Activated CD4-positive, alpha-beta T cell treated with anti-CD3 and anti-CD28 coated beads for 48 hours (primary cell): Measurements from ENCODE around the gene STAT4.
A peak's percentile ranks its signal among the peaks of the same experiment; 100 is the strongest.

Source experiments
- DNase-seq: peaks from one replicate; pipeline ENCODE4 v3.0.0-alpha.2; 2020

Gene STAT4

DNA sequence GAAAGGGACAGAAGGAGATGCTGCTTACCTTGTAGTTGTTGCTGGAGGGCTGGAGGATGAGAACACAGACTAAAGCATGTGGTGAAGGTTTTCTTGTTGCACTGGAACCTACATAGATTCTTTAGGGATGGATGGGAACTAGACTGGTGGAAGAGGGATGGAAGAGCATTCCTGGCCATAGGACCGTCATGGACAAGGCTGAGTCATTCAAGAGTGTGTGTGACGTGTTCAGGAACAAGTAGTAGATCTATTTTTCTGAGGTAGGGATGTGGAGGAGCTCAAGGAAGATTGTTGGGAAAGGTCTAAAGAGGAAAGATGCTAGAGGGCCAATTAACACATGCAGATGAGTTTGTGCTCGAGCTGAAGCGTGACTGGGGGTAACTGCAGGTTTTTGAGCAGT lies 6.6 kb downstream of the STAT4 start:
- no peak for DNase-seq

DNA sequence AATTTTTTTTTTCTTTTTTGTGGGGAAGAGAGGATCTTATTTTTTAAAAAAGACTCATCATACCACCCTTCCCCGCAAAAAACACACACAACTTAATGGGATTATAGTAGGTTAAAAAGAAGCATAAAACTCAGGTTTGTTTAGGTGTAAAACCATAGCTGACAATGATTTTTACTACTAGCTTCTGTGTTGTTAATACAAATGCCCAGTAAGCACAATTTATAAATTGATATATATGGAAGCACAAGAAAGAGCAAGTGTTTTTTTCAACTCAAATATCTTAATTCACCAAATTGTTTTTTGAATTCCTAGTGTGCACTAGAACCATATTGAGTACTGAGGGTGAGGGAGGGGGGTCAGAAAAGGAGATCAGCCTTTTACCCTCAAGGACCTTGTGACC lies 7.0 kb downstream of the STAT4 start:
- no peak for DNase-seq

DNA sequence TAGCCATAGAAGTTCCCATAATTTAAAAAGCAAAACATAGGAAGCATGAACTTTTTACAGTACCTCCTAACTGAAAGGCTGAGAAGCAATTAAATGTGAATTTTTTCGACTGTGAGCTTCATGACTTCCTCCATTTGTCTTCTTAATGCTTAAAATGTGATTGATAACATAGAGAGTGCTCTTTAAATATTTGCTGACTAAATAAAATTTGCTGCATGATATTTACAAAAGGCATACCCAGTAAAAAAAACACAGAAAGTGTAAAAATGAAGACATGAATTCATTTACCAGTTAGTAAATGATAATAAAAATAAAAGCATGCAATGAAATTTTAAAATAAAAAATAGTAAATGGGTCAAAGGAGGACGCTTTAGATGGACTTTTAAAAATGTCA lies 21.9 kb downstream of the STAT4 start:
- no peak for DNase-seq

DNA sequence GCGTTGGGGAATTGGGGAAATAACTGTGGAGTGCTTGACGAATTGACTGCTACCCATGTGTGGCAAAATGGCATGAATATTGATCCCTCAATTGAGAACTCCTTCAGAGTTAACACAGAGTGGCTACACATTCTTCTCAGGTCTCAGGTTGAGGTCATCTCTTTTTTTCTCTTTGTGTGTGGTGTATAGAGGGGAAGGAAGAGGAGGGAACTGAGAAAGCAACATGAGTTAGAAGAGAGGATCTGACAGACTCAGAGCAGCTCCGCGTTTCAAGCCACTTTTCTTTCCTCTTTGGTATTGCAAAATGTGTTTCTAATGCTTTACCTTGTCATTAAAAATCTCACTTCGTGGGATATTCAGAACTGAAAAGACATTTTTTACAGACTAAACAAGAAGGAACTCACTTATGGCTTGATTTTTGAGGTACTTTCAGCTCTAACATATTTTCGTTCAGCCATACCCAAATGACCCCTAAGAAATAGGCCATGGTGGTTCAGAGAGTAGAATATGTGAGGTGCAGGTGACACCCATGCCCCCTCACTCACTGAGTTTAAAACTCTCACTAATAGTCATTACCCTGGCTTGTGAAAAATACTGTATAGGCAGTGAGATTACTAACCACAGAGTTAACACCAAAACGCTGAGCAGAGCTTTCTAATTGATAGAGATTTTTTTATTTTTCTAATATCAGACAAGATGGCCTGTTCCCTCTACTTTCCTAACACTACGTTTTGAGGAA lies 22.5 kb downstream of the STAT4 start:
- DNase-seq: no peak

DNA sequence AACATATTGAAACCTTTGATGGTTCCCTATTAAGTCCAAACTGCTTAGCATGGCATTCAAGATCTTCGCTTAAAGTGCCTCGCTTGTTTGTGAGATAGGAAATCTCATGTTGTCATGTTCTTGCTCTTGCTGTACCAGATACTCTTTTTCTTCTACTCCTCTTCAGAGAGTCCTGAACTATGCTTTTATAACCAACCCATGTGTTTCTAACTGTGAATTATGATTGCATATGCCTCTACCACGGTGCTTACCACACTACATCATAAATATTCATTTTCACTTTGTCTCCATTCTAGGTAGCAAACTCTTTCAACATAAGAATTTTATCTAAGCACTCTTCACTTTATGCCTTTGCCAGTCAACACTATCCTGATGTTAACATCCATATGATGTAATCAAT lies 23.6 kb downstream of the STAT4 start:
- DNase-seq: no peak

DNA sequence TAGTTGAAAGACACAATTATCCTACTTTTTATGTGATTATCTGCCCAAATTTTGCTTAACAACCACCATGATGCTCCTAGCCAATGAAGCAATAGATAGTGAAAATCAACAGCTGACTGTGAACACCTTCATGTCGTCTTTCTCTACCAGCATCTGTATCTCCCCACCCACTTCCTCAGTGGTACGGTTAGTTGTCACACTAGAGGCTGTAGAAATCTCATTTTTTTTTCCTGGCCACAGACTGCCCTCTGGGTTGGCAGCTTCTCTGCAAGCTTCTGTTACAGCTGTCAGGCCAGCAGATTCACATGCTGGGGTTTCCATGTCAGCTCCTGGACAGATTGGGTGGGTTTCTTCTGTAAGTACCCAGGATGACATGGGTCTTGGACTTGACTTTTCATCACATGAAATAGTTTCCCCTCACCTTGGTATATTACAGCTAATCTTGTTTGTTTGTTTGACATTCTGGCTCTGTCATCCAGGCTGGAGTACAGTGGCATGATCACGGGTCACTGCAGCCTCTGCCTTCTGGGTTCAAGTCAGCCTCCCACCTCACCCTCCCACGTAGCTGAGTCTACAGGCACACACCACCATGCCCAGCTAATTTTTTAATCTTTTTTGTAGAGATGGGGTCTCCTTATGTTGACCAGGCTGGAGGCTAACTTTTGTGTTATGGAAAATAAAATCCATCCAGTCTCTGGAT lies 24.3 kb downstream of the STAT4 start:
- DNase-seq: no peak

DNA sequence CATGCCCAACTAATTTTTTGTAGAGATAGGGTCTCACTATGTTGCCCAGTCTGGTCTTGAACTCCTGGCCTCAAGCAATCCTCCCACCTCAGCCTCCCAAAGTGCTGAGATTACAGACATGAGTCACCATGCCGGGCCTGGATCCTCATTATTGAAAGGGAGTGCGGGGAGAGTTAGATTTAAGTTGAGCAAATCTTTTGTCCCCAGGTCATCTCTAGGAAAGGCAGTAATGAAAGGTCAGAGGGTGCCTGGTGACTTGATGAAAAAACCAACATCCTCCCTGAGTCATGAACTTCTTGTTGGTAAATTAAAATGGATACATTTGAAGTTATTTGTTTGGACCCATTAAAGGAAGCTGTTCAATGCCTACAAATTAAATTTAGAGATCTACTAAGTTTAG lies 25.1 kb downstream of the STAT4 start:
- no peak for DNase-seq

DNA sequence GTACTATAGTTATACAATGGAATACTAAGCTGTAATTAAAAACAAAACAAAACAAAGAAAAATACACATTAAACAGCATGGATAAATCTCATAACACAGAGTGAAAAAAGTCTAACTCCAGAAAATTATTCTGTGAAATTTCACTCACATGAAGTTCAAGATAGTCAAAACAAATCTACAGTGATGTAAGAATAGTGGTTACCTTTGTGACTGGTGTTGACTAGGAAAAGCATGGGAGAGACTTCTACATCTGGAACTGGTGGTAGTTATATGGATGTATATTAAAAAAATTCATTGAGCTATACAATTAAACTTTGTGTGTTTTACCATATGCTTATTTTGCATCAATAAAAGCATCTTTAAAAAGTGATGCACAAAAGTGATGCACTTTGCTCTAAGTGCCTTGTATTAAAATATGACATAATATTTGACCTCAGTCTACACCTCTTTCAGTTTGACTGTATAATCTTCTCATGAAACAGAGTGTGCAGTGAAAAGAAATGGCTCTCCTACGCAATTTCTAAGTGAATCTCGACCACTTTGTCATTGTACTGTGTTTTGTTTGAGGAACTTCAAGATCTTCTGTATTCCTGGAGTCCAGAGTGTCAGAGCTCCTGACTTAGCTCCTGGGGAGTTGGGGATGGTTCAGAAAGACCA lies 28.0 kb downstream of the STAT4 start:
- DNase-seq: no peak

DNA sequence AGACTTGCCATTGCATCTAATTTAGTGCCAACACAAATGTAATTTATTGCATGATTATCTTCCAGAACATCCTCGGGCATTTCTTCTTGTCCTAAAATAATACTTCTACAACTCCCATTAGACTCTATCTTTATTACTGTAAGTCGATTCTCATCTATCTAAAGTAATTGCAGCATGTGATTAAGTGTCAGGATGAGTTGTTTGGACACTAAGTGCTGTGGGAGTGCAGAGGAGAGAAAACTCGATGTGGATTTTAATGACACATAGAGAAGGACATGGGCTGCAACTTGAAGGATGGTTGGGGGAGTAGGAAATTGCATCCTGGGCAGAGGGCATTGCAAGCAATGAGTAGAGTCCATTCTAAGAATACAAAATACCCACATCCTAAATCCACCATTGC lies 33.5 kb downstream of the STAT4 start:
- no peak for DNase-seq

DNA sequence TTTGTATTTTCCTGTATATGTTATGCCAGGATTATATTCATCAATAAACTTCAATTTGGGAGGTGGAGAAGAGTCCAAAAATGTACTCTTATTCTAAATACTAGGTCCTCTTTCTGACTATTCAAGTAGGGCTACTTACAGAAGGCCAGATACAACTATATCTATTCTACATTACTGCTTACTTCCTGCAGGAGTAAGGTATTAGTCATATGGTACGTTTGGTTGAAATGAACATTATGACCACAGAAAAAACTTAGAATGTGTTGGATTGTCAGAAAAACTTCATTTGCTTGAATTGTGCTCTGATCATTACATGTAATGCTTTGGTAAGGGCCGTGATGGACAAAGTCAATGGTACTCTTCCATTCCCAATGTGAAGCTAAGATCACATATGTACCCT lies 35.0 kb downstream of the STAT4 start:
- no peak for DNase-seq

DNA sequence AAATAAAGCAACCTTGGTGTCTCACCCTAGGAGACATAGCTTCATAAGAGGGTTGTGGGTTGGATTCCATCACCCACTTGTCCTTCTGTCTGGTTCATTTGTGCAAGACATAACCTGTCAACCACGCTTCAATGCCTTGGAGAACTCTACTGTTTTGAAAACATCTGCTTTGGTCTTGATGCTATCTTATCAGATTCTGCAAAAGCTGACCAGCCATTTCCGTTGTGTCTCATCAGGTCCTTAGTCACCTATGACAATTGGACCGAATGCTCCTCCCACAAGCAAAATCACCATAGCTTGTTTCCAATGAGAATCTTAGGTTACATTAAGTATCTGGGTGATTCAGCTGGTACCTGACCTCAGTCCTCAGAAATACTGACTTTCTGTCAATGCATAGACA lies 35.4 kb downstream of the STAT4 start:
- peak; percentile 76 for DNase-seq

DNA sequence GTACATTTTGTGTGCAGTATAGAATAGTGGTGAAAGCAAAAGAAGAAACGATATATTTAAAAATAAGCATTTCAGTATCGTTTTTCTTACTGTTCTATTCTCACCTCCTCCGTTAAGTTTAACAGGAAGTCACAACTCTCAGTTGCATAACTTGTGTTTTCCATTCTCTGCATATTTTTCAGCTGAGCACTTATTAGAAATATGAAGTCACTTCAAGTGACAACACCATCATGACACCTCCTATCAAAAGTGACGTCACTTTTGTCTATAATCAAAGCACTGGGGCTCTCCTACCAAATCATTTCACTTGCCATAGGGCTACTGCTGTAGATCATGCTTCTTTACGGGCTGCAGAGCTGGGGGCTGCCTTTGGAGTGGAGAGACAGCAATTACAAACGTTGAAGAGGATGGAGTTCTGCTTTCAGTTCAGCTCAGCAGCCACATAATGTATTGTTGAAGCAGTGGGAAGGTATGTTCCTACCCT lies 36.3 kb downstream of the STAT4 start:
- DNase-seq: peak; percentile 37

DNA sequence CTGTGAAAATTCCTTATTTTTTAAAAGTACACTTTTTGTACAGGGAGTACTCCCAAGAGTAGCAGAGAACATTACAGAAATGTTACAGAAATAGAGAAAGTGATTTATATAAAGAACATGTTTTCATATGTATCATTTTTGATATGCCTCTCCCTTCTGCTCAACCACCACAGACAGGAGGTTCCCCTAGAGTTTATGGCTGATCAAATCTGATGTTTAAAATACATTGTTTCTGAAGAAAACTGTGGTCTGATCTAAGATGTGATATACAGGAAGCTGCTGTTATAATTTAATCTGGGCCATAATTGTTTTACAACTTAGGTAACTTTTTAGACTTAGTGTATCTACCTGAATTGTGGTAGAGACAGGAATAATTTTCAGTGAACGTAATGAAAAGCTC lies 37.0 kb downstream of the STAT4 start:
- no peak for DNase-seq

DNA sequence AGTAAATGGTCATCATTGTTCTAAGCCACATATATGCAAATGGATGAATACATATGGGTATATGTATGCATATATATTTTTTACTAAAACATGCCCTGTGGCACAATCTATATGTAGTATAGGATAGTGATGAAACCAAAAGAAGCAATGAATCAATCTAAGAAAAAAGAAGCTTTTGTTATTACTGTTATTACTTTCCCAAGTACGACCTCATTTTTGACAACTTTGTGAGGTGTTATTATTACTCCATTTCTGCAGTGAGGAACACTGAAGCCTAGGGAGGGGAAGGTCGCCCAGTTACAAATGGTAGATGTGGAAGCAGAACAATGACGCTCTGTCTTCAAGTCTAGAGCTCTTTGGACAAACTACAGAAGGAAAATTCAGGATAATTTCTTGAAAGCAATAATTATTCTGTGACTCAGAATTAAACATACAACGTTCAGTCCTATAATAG lies 38.3 kb downstream of the STAT4 start:
- no peak for DNase-seq

DNA sequence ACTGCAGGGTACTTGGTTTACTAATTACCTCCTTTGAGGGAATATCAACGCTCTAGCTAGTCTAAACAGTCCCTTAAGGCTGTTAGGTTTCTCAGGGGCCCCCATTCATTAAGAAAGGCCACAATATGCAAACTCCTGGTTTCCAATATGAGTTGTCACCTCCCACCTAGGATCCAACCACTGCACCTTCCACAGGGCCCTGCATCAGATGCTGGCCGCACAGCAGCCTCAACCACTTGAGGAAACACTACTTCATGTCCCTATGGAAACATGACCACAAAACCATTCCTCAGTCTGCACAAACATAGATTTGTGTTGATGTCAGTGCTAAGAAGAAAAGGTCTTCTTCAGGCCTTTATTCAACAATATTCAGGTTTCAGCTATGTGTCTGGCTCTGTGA lies 40.9 kb downstream of the STAT4 start:
- peak; percentile 56 for DNase-seq

DNA sequence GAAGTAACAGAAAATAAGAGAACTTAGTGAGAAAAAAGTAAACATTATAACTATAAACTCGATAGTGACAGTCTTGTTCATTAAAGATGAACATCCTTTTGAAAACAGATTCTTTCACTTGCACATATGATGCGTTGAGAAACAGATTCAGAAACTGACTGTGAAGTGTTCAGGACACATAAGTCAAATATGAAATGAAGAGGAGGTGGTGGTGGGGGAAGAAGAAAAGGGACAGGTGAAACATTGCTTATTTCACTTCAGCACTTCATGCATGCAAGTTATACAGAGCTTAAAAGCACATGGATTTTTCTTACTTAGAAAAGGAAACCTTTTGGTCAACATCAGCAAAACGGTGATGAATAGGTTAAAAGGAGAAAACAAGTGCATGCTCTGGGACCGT lies 42.5 kb downstream of the STAT4 start:
- no peak for DNase-seq

DNA sequence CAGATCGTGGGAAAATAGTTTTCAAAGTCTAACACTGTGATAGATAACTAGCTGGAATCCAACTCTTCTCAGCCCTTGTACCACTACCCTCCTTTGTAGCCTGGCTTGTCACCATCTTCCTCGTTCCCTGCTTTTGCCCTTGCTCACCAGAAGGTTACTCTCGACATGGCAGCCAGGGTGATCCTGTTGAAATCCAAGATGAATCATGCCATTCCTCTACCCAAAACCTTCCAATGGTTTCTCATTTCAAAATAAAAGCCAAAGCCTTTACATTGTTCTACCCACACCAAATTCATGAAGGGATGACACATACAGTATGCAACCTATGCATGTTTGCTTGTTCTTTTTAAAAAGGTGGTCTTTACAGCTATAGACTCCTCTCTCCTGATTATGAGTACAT lies 45.7 kb downstream of the STAT4 start:
- no peak for DNase-seq

DNA sequence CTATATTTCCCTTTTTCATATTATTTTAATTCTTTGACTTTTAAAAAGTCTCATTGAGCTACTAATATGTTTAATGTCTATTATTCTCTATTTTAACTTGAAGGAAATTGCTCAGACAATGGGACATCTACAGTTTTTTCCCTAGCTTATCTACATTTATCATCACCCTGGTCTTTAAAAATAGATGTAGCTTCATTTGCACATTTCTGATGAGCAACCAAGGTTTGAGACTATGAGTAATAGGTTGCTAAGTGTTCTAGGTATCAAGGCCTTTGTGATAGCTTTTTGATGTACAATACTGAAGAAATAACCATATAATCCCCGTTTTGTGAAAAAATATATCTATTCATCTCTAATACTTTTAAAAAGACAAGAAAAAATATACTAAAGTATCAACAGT lies 47.0 kb downstream of the STAT4 start:
- no peak for DNase-seq

DNA sequence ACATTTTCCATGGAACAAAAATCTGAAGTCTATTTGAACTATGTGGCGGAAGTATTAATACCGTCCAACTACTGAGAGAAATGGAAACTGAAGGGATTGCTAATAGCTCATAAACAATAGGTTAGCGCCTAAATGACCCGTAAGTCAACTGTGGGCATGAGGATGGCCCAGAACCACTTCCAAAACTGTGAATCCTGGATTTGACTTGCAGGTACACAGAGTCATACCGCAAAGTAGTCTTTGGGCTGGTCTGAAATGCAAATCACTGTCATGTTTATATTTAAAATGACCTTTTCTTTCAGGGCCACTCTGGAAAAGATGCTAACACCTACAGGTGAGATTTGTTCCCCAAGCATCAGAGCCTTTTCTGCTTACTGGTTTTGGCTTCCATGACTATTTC lies 50.6 kb downstream of the STAT4 start:
- DNase-seq: no peak

DNA sequence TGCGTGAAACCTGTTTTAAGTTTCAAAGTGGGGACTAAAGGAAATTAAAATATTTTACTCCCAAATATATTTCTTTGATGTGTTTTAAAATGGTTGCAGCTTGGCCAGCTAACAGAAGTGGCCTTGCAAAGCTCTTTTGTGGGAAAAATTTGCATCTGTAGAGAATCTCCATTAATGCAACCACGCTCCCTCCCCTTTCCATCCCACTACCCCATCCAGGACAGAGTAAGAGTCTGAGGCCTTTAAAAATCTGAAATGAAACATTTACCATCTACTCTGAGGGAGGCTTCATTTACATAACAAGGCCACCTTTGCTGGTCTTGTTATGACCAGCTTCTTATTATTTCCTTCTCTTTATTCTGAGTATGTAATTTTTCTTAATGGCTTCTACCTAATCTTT lies 63.5 kb downstream of the STAT4 start:
- no peak for DNase-seq

DNA sequence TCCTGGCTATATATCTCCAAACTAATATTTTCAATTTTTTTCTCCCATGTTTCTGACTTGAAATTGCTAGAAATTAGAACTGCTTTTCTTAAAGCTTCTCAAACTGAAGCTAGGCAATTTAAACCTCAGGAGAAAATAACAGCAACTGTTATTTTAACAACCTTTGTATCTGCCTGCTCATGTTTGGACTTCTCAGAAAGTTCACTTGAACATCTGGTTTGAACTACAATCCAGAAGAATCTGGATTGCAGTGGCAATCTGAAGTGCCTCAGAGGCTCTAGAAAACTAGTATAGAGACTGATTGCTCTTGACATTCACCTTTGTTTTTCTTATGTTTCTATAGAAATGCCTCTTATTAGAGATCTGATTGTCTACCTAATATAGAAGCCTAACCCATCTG lies 64.1 kb downstream of the STAT4 start:
- DNase-seq: no peak

DNA sequence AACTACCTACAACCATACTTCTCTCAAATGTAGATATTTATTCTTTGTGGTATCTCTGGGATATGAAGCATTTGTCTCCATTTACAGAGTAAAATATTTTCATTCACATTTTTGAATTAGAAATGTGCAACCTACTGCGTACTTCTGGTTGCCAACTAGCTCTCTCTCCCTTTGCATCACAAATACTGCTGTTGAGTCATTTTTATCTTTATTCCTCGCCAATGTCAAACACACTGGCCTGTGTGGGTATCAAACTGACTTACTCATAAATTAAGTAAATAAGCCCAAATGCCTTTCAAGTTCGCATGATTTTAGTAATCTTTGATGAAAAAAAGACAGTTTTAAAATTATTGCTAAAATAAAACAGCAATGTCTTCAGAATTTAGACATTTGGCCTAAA lies 67.3 kb downstream of the STAT4 start:
- DNase-seq: no peak

DNA sequence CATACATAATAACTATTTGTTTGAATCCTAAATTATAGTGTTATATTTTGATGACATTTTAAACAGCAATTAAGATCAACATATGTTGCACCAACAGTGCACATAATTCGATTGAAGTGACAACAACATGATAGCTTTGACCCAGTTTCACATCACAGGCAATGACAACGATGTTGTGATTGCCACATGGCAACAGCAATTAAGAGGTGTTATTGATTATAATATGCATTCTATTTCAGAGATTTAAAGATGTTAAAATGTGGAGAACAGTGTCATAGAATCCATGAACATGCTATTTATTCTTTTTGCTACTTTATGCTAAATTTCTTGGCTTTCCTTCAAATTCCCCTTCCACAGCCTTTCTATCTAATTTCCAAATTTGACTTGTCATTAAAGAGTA lies 68.5 kb downstream of the STAT4 start:
- DNase-seq: no peak
